Prostate gland (tissue), 2 donors: ENCODE data around the gene SHROOM4.

ENCODE experiments used
- CTCF ChIP-seq, 4 experiments: fragments of 200-600 bp in 2 of 4; fragments of 450-650 bp in 2 of 4; sonication (generic) in 2 of 4; IDR thresholded peaks; 1 replicate in 3 of 4; 2 replicates in 1 of 4; pipeline ENCODE4 v1.5.1; 2016 to 2019; ENCODE audit warnings: antibody characterized with exemption in 4 of 4, mild to moderate bottlenecking in 2 of 4, moderate library complexity in 2 of 4
- POLR2A ChIP-seq: fragments of 450-650 bp; IDR thresholded peaks from one replicate; pipeline ENCODE4 v1.6.1; 2016; ENCODE audit warnings: antibody characterized with exemption, mild to moderate bottlenecking
- POLR2AphosphoS5 ChIP-seq: sonication (generic); formaldehyde crosslinking; IDR thresholded peaks from one replicate; pipeline ENCODE4 v1.6.1; 2017; ENCODE audit warnings: antibody characterized with exemption

- TF ChIP-seq CTCF (IDR thresholded peaks at IDR 0.05): no peak
- no peak for TF ChIP-seq POLR2AphosphoS5
- no peak for TF ChIP-seq POLR2A
These were observed 165.8 kb downstream of the SHROOM4 start for GRCh38 chrX:50648156-50648555.
